Keratinocyte (primary cell): Measurements from ENCODE around the gene PSMD12.

Source experiments
- CTCF ChIP-seq, 3 experiments: IDR thresholded peaks in 1 of 3; conservative IDR thresholded peaks in 1 of 3; optimal IDR thresholded peaks in 1 of 3; 2 replicates in 2 of 3; 3 replicates in 1 of 3; pipeline versions ENCODE3 to v1.5.1; 2011; ENCODE audit warnings: low read length in 3 of 3, mild to moderate bottlenecking in 3 of 3, moderate library complexity in 2 of 3, control low read depth in 1 of 3, inconsistent platforms in 1 of 3; ENCODE audit not compliant: insufficient read depth in 2 of 3; ENCODE audit errors: extremely low read depth in 1 of 3
- EZH2 ChIP-seq: IDR thresholded peaks from one replicate; pipeline ENCODE4 v1.6.1; 2012; ENCODE audit warnings: inconsistent platforms, mild to moderate bottlenecking, low read length, moderate library complexity

- TF ChIP-seq CTCF (optimal IDR thresholded peaks at IDR 0.05 in 1 of 3, IDR thresholded peaks at IDR 0.05 in 1 of 3, conservative IDR thresholded peaks at IDR 0.05 in 1 of 3; ENCODE audit: extremely low read depth in 1 of 3, insufficient read depth in 2 of 3, low read length in 3 of 3), result no peak
- TF ChIP-seq EZH2, result no peak
These were observed 31.0 kb downstream of the PSMD12 start for GRCh38 chr17:67335245-67335835.
